Measurements from ENCODE around the gene FGF3. TPM values are rescaled to one million over a fixed set of nuclear protein-coding genes. Genes with fewer than 3 reads are reported as not detected.

FGF3 gene
- total RNA-seq, 2 donors from 2014 or later: not detected

DNA sequence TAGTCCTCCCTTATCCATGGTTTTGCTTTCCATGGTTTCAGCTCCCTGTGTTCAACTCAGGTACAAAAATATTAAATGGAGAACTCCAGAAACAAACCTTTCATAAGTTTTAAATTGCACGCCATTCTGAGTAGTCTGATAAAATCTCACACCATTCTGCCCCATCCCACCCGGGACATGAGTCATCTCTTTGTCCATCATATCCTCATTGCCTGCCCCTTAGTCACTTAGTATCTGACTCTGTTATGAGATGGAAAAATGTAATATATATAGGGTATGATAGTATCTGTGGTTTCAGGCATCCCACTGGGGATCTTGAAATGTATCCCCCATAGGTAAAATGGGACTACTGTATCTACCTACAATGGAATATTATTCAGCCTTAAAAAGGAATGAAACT, 35.5 kb upstream of the FGF3 start:
- Histone ChIP-seq H3K27ac (no peak overlapping the region), H3K4me3 (no peak overlapping the region), H3K4me1 (no peaks in the 10 kb centered on the region), H3K36me3 (no peaks in the 10 kb centered on the region), H3K9me3 (peaks cover 0 to 22% of the 10 kb centered on the region in 2 donors), H3K27me3 (no peaks in the 10 kb centered on the region)
- DNase-seq (ENCODE audit: low spot score): no peak
- TF ChIP-seq CTCF (IDR thresholded peaks at IDR 0.05): no peak

DNA sequence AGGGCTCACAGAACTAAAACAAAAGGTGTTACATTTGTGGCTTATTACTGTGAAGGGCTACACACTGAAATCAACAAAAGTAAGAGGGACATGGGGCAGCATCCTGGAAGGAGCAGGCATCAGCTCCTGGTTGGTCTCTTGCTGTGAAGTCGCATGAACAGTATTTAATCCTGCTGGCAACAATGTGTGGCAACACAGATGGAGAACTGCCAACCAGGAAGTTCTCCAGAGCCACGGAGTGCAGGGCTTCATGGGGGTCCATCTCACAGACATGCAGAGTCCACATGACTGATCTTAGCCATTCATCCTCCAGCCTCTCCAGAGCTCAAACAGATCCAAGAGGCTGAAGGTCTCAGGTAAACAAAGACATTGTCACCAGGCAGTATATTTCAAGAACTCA, 32.8 kb upstream of the FGF3 start:
- H3K27me3 ChIP-seq: no peaks in the 10 kb centered on the region
- no peaks in the 10 kb centered on the region for H3K4me1 ChIP-seq
- no peaks in the 10 kb centered on the region for H3K36me3 ChIP-seq
- H3K9me3 ChIP-seq: peaks cover 0 to 22% of the 10 kb centered on the region in 2 donors
- H3K4me3 ChIP-seq: no peak overlapping the region
- no peak overlapping the region for H3K27ac ChIP-seq
- DNase-seq (ENCODE audit: low spot score): no peak
- no peak for TF ChIP-seq CTCF (IDR thresholded peaks at IDR 0.05)

DNA sequence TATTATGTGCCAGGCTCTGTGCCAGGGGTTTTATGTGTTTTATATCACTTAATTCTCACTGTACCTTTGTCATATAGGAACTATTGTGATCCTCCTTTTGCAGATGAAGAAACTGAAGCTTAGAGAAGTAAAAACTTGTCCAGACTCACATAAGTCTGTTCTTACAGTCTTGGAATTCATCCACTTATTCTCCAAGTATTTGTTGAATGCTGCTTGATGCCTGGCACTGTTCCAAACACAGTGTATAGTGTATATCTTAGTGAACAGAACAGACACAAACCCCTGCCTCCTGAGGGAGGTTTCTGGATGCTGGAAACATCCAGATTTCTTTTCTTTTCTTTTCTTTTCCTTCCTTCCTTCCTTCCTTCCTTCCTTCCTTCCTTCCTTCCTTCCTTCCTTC, 29.0 kb upstream of the FGF3 start:
- no peak overlapping the region for H3K4me3 ChIP-seq
- H3K27ac ChIP-seq: no peak overlapping the region
- no peak for DNase-seq (ENCODE audit: low spot score)
- no peaks in the 10 kb centered on the region for H3K27me3 ChIP-seq
- H3K36me3 ChIP-seq: no peaks in the 10 kb centered on the region
- no peak for TF ChIP-seq CTCF (IDR thresholded peaks at IDR 0.05)
- peaks cover 0 to 15% of the 10 kb centered on the region in 2 donors for H3K9me3 ChIP-seq
- no peaks in the 10 kb centered on the region for H3K4me1 ChIP-seq

GRCh38 chr11:69844396-69844795, 25.2 kb upstream of the FGF3 start:
- no peaks in the 10 kb centered on the region for H3K4me1 ChIP-seq
- H3K27me3 ChIP-seq: no peaks in the 10 kb centered on the region
- no peak for TF ChIP-seq CTCF (IDR thresholded peaks at IDR 0.05)
- H3K27ac ChIP-seq: no peak overlapping the region
- no peak for DNase-seq (ENCODE audit: low spot score)
- H3K36me3 ChIP-seq: no peaks in the 10 kb centered on the region
- no peak overlapping the region for H3K4me3 ChIP-seq
- H3K9me3 ChIP-seq: no peaks in the 10 kb centered on the region

GRCh38 chr11:69843529-69843921, 24.3 kb upstream of the FGF3 start:
- Histone ChIP-seq H3K36me3 (no peaks in the 10 kb centered on the region), H3K4me1 (no peaks in the 10 kb centered on the region), H3K27ac (no peak overlapping the region), H3K4me3 (no peak overlapping the region), H3K9me3 (no peaks in the 10 kb centered on the region), H3K27me3 (no peaks in the 10 kb centered on the region)
- TF ChIP-seq CTCF (IDR thresholded peaks at IDR 0.05): no peak
- DNase-seq (ENCODE audit: low spot score): no peak

- DNase-seq (ENCODE audit: low spot score): no peak
- no peaks in the 10 kb centered on the region for H3K4me1 ChIP-seq
- TF ChIP-seq CTCF (IDR thresholded peaks at IDR 0.05): no peak
- no peak overlapping the region for H3K27ac ChIP-seq
- no peak overlapping the region for H3K4me3 ChIP-seq
- H3K27me3 ChIP-seq: no peaks in the 10 kb centered on the region
- H3K36me3 ChIP-seq: no peaks in the 10 kb centered on the region
- H3K9me3 ChIP-seq: no peaks in the 10 kb centered on the region
These were observed 23.7 kb upstream of the FGF3 start for GRCh38 chr11:69842746-69843528.

All from right atrium auricular region (tissue), 2 donors.